Pulmonary artery endothelial cell (primary cell): ENCODE results near the gene GTPBP3. TPM values are rescaled to one million over a fixed set of nuclear protein-coding genes. Genes with fewer than 3 reads are reported as not detected.
"Not testable (repeated sequence)": the region's sequence is repeated elsewhere in the genome, so short reads cannot be mapped to it uniquely, and the experiment has no call there.

Experiments used
- DNase-seq: peaks from one replicate; pipeline ENCODE4 v3.0.0-alpha.2; 2011; ENCODE audit warnings: low read depth, low spot score
- total RNA-seq: library from RNA; depleted of rRNA; stranded (reverse); fragments of >200 nt; gene quantifications from 2 replicates; pipeline ENCODE4 v1.2.3, GENCODE V29; 2014

The GTPBP3 gene
- total RNA-seq, 1 donor from 2014 or later, result 16.6 TPM

DNA sequence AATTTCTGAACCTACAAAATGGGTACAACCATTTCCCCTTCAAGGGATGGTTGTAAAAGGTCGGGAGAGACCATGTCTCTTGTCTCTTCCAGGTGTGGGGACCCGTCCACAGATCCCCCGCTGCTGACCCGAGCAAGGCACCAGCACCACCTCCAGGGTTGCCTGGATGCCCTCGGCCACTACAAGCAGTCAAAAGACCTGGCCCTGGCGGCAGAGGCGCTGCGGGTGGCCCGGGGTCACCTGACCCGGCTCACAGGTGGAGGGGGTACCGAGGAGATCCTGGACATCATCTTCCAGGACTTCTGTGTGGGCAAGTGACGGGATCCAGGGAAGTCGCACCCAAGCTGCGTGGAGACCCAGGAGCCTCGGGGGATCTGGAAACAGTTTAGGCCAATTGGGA lies 4.0 kb downstream of the GTPBP3 start:
- DNase-seq, result no peak

DNA sequence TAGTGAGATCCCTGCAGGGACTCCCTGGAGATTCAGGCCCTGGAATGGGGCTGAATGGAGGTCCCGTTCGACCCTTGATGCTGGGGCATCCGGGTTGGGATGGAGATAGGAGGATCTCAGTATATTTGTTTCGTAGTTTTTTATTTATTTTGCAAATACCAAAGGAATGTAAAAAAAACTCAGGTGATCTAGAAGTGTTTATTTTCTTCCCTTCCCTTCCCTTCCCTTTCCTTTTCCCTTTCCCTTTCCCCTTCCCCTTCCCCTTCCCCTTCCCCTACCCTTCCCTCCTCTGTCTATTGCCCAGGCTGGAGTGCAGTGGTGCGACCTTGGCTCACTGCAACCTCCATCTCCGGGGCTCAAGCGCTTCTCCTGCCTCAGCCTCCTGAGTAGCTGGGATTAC lies 4.5 kb downstream of the GTPBP3 start:
- no peak for DNase-seq

DNA sequence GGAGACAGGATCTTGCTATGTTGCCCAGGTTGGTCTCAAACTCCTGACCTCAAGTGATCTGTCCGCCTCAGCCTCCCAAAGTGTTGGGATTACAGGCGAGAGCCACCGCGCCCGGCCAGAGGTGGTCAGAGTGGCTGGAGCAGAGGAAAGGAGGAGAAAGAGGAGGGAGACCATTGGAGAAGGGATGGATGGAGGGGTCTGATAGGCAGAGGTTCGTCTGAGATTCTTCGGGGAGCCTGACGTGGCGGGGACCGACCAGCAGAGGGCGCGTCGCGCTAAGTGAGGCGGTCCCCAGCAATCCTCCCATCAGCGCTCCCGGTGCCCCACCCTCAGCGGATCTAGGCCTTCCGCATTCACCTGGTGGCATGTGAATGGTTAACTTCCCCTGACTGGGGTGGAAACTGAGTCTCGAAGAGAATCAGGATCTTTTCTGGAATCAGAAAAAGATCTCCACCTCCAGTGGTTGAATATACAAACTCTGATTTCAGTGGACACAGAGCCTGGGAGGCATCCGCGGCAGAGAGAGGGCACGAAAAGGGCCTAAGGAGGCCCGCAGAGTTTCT lies 8.8 kb downstream of the GTPBP3 start:
- DNase-seq, result no peak

DNA sequence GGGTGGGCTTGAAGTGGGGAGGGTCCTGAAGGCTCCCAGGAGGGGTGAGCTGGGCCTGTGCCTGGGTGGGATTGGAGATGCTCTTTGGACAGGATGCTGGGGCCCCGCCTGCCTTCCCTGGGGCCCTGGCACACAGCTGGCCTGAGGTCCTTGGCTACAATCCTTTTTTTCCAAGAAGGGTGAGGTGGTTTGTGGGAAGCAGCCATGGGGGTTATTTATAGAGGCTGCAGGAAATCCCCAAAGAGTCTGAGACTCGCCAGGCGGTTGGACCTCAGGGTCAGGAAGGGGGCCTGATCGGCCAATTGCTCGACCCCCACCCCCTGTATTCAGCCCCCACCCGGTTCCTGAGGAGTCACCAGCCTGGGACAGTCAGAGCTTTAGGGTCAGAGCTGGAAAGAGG lies 10.0 kb downstream of the GTPBP3 start:
- no peak for DNase-seq

DNA sequence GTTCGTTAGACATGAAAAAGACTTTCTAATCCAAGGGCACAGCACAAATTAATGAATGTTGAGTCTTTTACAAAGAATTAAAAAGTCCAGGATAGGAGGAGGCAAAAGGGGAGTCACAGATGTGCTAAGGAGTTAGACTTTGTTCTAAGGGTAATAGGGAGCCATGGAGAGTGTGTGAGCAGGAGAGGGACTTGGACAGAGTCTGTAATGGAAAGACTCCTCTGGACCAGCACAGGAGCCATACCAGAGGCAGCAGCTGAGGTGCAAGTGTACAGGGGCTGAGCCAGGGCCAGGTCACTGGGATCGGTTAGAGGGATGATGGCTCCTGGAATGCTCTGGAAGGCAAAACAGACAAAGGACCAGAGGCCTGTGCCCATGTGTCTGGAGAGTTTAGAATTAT lies 10.5 kb downstream of the GTPBP3 start:
- no peak for DNase-seq

DNA sequence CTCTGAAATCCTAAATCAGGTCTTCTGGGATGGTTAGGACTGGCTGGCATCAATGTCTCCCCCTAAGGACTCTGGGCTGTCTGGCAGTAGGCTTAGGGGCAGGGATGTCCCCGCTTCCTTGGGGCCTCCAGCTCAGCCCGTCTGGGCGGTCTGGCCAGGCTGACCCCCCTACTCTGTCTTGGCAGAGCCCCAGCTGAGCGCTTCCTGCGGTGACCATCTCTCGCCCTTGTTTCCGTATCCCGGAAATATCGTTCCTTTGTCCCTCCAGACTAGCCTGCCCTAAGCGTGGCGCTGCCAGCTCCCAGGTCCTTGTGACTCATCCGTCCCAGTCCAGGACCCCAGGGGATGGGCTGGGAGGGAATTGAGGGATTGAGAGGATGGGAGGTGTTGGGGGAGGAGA lies 11.3 kb downstream of the GTPBP3 start:
- peak; percentile 78 for DNase-seq

DNA sequence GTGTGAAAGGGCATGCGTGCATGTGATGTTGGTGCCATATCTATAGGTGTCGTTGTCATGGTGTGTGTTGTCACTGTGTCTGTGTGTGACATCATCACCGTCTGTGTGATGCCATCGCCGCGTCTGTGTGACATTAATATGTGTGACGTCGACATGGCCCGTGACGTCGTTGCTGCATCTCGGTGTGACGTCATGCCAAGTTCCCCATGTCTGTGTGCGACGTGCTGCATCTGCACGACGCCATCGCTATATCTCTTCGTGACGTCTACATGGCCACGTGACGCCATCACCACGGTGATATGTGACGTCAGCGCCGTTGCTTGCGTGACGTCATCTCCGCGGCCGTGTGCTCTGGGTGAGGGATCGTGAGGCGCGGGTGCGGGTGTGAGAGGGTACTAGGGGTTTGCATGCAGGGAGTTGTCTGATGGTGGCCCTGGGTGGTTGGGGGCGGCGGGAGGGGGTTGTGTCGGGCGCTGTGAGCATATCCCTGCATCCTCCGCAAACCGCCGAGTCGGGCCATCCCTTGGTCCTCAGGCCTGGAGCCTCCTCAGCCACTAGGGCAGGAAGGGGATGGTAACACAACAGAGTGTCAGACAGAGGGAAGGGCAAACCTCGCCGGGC lies 14.6 kb downstream of the GTPBP3 start:
- no peak for DNase-seq

DNA sequence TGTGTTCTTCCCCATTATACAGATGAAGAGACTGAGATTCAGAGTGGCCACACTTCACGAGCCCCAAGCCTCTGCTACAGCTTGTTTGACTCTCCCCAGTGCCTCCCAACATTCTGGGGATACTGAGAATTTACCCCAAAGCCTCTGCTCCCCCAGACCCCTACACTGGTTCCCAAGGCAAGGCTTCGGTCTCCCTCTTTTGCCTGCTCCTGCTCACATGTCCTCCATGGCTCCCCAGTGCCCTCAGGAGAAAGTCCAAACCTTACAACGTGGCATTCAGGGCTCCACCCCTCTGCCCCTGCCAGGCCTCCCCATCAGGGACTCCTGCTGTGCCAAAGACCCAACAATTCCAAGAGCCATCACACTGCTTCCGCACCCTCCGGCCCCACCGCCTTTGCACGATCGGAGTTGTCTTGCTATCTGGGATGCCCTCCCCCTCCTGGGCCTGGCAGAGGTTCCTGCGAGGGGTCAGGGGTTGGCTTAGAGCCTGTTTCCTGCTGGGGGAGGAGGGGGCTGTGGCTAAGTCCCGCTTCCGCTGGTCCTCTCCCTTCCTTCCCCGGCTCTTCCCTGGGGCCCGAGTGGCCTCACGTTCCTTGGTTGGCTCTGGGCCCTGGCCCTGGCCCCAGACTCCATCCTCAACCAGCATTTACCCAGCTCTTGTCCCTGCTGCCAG lies 15.4 kb downstream of the GTPBP3 start:
- no peak for DNase-seq

DNA sequence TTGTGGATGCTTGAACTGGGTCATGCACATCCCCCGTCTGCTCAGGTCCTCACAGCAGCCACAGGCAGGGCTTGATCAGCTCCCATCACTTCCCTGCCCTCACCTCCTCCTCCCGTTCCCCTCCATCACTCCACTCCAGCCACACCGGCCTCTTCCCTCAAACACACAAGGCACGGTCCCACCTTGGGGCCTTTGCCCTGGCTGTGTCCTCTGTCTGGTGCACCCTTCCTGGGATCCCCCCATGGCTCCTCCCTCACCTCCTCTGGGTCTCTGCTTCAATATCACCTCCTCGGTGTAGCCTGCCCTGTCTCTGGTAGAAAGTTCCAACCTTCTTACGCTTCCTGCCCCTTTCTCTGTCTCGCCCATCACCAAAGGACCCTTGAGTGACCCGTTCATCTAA lies 16.0 kb downstream of the GTPBP3 start:
- no peak for DNase-seq

DNA sequence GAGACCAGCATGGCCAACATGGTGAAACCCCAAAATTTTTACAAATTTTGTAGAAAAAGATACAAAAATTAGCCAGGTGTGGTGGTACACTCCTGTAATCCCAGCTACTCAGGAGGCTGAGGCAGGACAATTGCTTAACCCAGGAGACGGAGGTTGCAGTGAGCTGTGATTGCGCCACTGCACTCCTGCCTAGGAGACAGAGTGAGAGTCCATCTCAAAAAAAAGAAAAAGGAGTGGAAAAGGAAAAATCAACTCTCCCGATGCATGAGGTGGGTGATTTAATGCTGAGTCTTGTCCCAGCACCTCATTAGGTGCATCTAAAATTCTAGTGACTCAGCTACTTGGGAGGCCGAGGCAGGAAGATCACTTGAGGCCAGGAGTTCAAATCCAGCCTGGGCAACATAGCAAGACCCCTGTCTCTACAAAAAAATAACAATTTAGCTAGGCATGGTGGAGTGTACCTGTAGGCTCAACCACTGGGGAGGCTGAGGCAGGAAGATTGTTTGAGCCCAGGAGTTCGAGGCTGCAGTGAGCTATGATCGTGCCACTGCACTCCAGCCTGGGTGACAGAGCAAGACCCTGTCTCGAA lies 19.8 kb downstream of the GTPBP3 start:
- DNase-seq, result no peak

DNA sequence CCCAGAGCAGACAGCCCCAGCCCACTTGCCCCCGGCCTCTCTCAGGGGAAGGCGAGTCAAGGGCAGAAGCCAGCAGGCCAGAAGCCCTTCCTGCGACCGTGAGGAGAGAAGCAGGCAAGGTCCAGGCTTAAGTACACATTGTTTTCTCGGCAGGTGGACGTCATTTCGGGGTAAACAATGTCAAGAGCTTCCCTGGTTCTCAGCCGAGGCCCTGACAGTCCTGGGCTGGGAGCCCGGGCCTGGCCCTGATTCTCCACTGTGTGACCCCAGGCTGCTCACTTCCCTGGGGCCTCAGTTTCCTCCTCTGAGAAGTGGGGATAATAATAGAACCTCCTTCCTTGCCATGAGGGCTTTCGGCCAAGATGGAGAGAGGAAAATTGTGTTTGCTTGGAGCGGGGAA lies 20.4 kb downstream of the GTPBP3 start:
- DNase-seq, result no peak

DNA sequence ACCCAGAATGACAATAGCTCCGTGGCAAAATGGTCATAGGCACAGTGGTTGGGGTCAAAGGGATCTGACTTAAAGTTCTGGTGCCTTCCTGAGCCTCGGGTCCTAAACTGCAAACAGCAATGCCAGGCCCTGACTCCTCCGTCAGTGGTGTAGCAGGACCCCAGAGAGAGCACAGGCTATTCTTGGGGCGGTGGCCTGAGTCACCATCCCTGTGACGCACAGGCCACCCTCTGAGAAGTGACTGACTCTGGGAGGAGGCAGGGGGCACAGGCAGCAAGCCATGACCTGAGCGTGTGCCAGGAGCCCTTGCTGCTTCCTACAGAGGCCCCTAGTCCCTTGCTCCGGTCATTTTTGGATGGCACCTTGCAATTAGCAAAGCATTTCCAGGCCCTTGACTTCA lies 21.0 kb downstream of the GTPBP3 start:
- no peak for DNase-seq

DNA sequence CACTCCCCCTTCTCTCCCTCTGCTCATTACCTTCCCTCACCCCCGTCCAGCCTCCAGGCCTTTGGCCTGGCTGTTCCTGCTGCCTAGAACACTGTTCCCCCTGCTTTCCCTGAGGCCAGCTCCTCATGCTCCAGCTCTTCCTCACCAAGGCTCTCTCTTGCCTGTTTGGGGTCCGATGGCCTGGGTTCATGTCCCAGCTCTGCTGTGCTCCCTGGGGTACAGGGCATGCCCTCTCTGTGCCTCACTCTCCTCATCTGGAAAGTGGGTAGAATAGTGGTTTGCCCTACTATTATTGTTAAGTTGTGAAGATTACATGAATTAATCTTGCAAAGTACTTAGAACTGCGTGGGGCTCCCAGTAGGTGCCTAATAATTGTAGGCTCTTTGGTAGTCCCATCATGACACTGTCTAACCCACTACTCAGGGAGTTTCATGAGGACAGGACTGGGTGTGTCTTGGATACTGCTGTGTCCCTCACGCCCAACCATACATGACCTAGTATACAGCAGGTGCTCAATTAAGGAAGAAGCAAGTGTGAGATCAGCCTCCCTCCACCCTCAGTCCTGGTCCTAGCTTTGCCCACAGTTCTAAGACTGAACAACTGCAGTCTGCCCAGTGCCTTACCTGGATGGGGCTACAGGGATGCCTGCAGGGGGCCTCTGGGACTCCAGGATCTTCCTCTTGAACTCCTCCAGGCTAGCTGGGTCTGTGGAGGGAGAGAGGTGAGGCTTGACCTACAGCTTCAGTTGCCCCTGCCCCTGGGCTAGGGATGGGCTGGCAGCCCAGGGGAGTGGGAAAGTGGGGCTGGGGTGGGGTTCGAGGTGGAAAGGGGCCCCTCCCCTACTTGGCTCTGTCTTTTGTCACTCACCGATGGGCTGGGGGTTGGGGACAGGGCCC lies 22.8 kb downstream of the GTPBP3 start:
- no peak for DNase-seq

DNA sequence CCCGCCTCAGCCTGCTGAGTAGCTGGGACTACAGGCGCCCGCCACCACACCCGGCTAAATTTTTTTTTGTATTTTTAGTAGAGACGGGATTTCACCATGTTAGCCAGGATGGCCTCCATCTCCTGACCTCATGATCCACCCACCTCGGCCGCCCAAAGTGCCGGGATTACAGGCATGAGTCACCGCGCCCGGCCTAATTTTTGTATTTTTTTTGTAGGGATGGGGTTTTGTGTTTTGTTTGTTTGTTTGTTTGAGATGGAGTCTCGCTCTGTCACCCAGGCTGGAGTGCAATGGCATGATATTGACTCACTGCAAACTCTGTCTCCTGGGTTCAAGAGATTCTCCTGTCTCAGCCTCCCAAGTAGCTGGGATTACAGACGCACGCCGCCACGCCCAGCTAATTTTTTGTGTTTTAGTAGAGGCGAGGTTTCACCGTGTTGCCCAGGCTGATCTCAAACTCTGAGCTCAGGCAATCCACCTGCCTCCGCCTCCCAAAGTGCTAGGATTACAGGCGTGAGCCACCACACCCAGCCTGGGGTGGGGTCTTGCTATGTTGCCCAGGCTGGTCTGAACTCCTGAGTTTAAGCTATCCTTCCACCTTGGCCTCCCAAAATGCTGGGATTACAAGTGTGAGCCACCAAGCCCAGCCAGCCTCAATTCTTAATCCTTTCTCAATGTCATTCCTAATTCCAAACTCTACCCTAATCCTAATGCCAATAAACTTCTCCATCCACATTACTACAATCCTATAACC lies 26.7 kb downstream of the GTPBP3 start:
- DNase-seq, result not testable (repeated sequence)

DNA sequence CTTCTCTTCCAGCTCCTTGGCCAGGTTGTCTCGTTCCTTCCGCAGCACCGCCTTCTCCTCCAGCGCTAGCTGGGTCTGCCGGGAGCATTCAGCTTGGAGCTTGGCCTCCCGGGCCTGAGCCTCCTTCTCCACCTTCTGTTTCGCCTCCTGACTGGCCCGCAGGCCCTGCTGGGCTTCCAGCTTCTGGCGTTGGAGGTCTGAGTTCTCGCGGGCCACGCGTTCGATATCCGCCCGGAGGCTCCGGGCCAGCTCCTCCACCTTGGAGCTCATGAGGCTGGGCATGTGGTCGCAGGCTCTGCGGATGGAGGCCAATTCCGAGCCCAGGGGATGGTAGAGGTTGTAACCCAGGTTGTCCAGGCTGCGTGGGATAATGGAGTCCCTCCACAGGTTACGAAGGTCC lies 28.0 kb downstream of the GTPBP3 start:
- no peak for DNase-seq

DNA sequence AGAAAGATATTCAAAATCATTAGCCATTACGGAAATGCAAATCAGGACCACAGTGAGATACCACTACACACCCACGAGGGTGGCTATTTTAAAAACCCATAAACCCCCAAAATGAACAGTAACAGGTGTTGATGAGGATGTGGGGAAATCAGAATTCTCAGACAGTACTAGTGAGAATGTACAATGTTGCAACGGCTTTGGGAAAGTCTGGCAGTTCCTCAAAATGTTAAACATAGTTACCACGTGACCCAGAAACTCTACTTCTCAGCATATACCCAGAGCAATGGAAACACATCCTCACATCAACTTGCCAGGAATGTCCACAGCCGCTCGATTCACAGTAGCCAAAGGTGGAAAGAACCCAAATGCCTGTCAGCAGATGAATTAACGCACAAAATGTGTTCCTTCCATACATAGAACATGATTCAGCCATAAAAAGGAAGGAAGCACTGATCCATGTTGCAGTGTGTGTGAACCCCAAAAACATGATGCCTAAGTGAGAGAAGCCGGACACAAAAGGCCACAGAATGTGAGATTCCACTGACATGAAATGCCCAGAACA lies 32.8 kb downstream of the GTPBP3 start:
- DNase-seq, result no peak

DNA sequence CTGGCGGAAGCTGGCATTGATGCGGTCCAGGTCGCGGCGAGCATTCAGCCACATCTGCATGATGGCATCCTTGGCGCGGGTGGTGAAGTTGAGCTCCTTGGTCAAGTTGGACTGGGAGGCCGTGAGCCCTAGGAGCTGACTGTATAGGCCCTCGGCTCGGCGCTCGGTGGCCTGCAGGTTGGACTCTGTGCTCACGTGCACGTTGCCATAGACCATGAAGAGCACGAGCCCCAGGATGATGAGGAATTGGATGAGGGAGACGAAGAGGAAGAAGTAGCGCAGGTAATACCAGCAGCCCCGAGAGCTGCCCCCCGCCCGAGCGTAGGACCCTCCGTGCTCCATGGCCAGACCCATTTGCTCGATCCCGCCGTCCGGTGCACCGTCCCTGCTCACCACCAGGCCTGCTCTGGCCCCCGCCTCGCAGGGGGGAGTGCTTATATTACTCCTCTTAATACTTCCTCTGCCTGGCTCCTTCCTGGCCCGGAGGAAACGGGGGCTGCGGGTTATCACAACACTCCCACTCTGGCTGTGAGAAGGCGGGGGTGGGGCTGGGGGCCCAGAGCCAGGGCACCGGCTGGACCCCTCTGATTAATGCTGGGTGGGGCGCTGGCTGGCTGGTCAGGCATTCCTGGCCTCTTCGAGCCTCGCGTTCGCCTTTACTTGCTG lies 39.7 kb downstream of the GTPBP3 start, which contains the start of gene PLVAP:
PLVAP (minus strand) TSS at position 408 of the 666 bp plus-strand sequence; CDS start at position 354, 54 bp downstream.
- no peak for DNase-seq

DNA sequence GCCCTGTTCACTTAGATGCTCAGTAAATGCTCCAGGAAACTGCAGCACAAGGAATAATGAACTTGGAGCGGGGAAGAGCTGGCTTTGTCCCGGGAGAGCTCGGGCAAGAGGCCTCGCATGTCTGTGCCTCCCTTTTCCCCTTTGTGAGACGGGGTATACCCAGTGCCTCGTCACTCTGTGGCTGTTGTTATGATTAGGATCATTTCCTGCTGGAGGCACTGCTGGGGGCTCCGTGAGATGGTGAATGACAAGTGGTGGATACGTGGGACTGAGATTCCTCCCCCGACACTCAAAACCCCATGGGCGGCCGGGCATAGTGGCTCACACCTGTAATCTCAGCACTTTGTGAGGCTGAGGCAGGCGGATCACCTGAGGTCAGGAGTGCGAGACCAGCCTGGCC lies 40.9 kb downstream of the GTPBP3 start:
- no peak for DNase-seq

DNA sequence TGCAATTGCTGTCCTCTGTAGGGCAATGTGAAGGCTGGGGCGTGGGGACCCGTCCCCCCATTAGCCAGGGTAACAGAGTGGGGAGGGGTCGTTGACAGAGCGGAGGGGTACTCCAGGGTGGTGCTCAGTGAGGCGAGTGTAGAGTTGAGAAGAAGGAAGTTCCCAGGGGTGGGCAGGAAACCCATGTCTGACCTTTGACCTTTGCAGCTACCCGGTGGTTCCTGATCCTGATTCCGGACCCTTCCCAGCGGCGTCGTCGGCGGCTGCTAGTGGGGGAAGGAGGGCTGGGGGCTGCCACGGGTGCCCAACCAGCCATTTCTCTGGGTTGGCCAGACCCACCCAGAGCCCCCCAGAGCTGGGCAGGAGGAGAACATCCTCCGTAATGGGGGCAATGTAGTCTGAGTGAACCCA lies 41.9 kb downstream of the GTPBP3 start:
- DNase-seq, result no peak
